K562 (cell line): Measurements from ENCODE around the gene KAT2B. TPM values are rescaled to one million over a fixed set of nuclear protein-coding genes. Genes with fewer than 3 reads are reported as not detected.
A peak's percentile ranks its signal among the peaks of the same experiment; 100 is the strongest.

ENCODE experiments used
- CCNT2 ChIP-seq: IDR thresholded peaks from 2 replicates; pipeline ENCODE4 v1.6.1; 2011; ENCODE audit warnings: borderline replicate concordance, low read depth, mild to moderate bottlenecking, moderate library complexity, mixed read lengths, low read length; ENCODE audit not compliant: insufficient read length; ENCODE audit errors: extremely low read depth
- KDM4B ChIP-seq, 2 experiments: fragments of 450-650 bp in 1 of 2; sonication (generic) in 1 of 2; IDR thresholded peaks; 2 replicates each; pipeline ENCODE4 v1.6.1; 2016 to 2017; ENCODE audit warnings: borderline replicate concordance in 2 of 2, antibody characterized with exemption in 1 of 2, low read depth in 1 of 2, mild to moderate bottlenecking in 1 of 2
- NONO ChIP-seq, 2 experiments: fragments of 200-400 bp in 1 of 2; fragments of 450-650 bp in 1 of 2; formaldehyde crosslinking in 1 of 2; IDR thresholded peaks; 2 replicates each; pipeline ENCODE4 v1.6.1; 2017; ENCODE audit warnings: low read depth in 2 of 2, mild to moderate bottlenecking in 2 of 2, moderate library complexity in 2 of 2, low read length in 1 of 2
- PHF20 ChIP-seq: fragments of 450-650 bp; IDR thresholded peaks from 2 replicates; pipeline ENCODE4 v1.6.1; 2018; ENCODE audit not compliant: partially characterized antibody
- POLR2A ChIP-seq: fragments of 450-650 bp; conservative IDR thresholded peaks from 2 replicates; pipeline ENCODE4 v1.6.1; 2016
- REST ChIP-seq, 2 experiments: fragments of 450-650 bp; formaldehyde crosslinking in 1 of 2; IDR thresholded peaks; 2 replicates each; pipeline versions ENCODE4 v1.4.0 to v1.6.1; 2014 to 2020; ENCODE audit warnings: mild to moderate bottlenecking in 2 of 2, borderline replicate concordance in 1 of 2, low read depth in 1 of 2
- SMAD4 ChIP-seq: fragments of 250-450 bp; sonication (Bioruptor Pico); conservative IDR thresholded peaks from 2 replicates; pipeline ENCODE4 v1.8.0; 2021; ENCODE audit warnings: inconsistent platforms, mild to moderate bottlenecking, moderate library complexity
- SMARCC2 ChIP-seq: fragments of 450-650 bp; IDR thresholded peaks from 2 replicates; pipeline ENCODE4 v1.6.1; 2017; ENCODE audit warnings: antibody characterized with exemption, moderate library complexity, mild to moderate bottlenecking, low read depth
- SOX6 ChIP-seq: fragments of 450-650 bp; IDR thresholded peaks from 2 replicates; pipeline ENCODE4 v1.6.1; 2014; ENCODE audit warnings: mild to moderate bottlenecking
- TFAP4 ChIP-seq: sonication (generic); formaldehyde crosslinking; IDR thresholded peaks from 2 replicates; pipeline ENCODE4 v1.8.0; 2022; ENCODE audit warnings: missing genetic modification reagents, mild to moderate bottlenecking, moderate library complexity, borderline replicate concordance
- U2AF1 ChIP-seq: fragments of 200-400 bp; formaldehyde crosslinking; optimal IDR thresholded peaks from 2 replicates; pipeline ENCODE3; 2017; ENCODE audit warnings: mild to moderate bottlenecking, low read depth, low read length, moderate library complexity
- XRCC3 ChIP-seq: fragments of 450-650 bp; IDR thresholded peaks from 2 replicates; pipeline ENCODE4 v1.6.1; 2017; ENCODE audit warnings: mild to moderate bottlenecking, moderate library complexity
- ZBTB1 ChIP-seq: sonication (generic); formaldehyde crosslinking; IDR thresholded peaks from 2 replicates; pipeline ENCODE4 v1.8.1; 2023; ENCODE audit warnings: missing genetic modification reagents, low read depth, mild to moderate bottlenecking, borderline replicate concordance
- ZFX ChIP-seq: sonication (generic); formaldehyde crosslinking; IDR thresholded peaks from 2 replicates; pipeline ENCODE4 v1.8.0; 2022; ENCODE audit warnings: mild to moderate bottlenecking, missing genetic modification reagents, moderate library complexity
- ZNF583 ChIP-seq: fragments of 250-450 bp; sonication (Bioruptor Pico); IDR thresholded peaks from 2 replicates; pipeline ENCODE4 v1.4.0; 2020
- polyA plus RNA-seq, 8 experiments: library from polyadenylated mRNA; depleted of rRNA in 4 of 8; stranded (reverse) in 5 of 8; unstranded in 3 of 8; fragments of >200 nt; fragmentation: Nextera tagmentation in 2 of 8; fragmentation: Illumina TruSeq in 1 of 8; extraction: Ambion mirVana in 2 of 8; extraction: Trizol in 1 of 8; gene quantifications; 2 replicates each; pipeline versions ENCODE4 v1.2.1 to v1.2.3, GENCODE V29; 2011 to 2014; ENCODE audit warnings: inconsistent platforms in 1 of 8, missing spikeins in 1 of 8
- total RNA-seq, 7 experiments: library from RNA; depleted of rRNA in 6 of 7; stranded (reverse); fragments of >200 nt in 6 of 7; fragmentation: Illumina TruSeq in 2 of 7; extraction: Trizol in 2 of 7; gene quantifications; 2 replicates each; pipeline versions ENCODE4 v1.2.1 to v1.2.3, GENCODE V29; 2011 to 2021; ENCODE audit warnings: low replicate concordance in 1 of 7
- TF ChIP-seq, protein P1 (sequence below), 2 experiments: fragments of 450-650 bp in 1 of 2; sonication (generic) in 1 of 2; formaldehyde crosslinking; conservative IDR thresholded peaks; 2 replicates each; pipeline versions ENCODE4 v1.4.0 to v1.8.1; 2020 to 2022; ENCODE audit warnings: mild to moderate bottlenecking in 1 of 2, missing genetic modification reagents in 1 of 2

The KAT2B gene
- total and polyA plus RNA-seq, 9 of the 15 experiments (the other 6 are each of a cell fraction or from before 2014, with no cell fraction given) = 3.3 to 14.9 (median 12.2) TPM

DNA sequence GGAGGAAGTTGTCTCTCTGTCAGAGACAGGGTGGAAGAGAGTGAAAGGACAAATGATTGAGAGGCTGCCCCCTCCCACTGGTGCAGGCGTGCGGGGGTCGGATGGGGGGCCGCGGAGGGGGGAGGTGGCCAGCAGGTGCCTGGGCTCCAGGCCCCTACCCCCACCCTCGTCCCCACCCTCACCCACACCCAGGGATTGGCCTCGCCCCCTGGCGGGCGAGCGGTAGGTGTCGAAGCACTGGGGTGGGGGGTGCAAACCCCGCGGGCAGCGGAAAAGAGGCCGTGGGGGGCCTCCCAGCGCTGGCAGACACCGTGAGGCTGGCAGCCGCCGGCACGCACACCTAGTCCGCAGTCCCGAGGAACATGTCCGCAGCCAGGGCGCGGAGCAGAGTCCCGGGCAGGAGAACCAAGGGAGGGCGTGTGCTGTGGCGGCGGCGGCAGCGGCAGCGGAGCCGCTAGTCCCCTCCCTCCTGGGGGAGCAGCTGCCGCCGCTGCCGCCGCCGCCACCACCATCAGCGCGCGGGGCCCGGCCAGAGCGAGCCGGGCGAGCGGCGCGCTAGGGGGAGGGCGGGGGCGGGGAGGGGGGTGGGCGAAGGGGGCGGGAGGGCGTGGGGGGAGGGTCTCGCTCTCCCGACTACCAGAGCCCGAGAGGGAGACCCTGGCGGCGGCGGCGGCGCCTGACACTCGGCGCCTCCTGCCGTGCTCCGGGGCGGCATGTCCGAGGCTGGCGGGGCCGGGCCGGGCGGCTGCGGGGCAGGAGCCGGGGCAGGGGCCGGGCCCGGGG lies at the start of gene KAT2B (continued):
- TF ChIP-seq REST (IDR thresholded peaks at IDR 0.05; ENCODE audit: borderline replicate concordance) (peak; percentile 43; the same call in 1 of the 2 replicates), REST (CRISPR knock-in tag; IDR thresholded peaks at IDR 0.05; ENCODE audit: low read depth) (0 out of 2 replicates have a peak, but pooled peaks have one; percentile 46), KDM4B (IDR thresholded peaks at IDR 0.05; ENCODE audit: borderline replicate concordance in 2 of 2, low read depth in 1 of 2) (peak in 1 of 2 experiments; percentile 65; a peak in 1 of 4 replicates), ZBTB1 (CRISPR knock-in tag) (peak; percentile 58), SMARCC2 (no peak), NONO (IDR thresholded peaks at IDR 0.05; ENCODE audit: low read depth in 2 of 2, low read length in 1 of 2) (peak; percentile 31 to 61; a peak in 3 of 4 replicates), XRCC3 (no peak), SOX6 (0 out of 2 replicates have a peak, but pooled peaks have one; percentile 27), PHF20 (peak; percentile 57), TFAP4 (CRISPR knock-in tag) (peak; percentile 79), ZNF583 (peak; percentile 50; the same call in 1 of the 2 replicates), U2AF1 (peak; percentile 82), POLR2A (peak; percentile 60), ZFX (CRISPR knock-in tag) (peak; percentile 83), CCNT2 (peak; percentile 68), SMAD4 (peak; percentile 52)
- TF ChIP-seq, protein P1, sequence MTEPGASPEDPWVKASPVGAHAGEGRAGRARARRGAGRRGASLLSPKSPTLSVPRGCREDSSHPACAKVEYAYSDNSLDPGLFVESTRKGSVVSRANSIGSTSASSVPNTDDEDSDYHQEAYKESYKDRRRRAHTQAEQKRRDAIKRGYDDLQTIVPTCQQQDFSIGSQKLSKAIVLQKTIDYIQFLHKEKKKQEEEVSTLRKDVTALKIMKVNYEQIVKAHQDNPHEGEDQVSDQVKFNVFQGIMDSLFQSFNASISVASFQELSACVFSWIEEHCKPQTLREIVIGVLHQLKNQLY (CRISPR knock-in tag; conservative IDR thresholded peaks at IDR 0.05) = no peak
